ENCODE results near the gene CCNF. TPM values are rescaled to one million over a fixed set of nuclear protein-coding genes. Genes with fewer than 3 reads are reported as not detected.

Gene CCNF
- polyA plus RNA-seq, 2 of the 4 experiments (the other 2 are of a cell fraction), result 6.5 to 14.4 TPM

GRCh38 chr16:2500918-2501750 lies 71.9 kb downstream of the CCNF start (continued):
- no peak for TF ChIP-seq BCL3 (IDR thresholded peaks at IDR 0.05)
- no peak for TF ChIP-seq PBX3 (IDR thresholded peaks at IDR 0.05)
- TF ChIP-seq EHMT2 (IDR thresholded peaks at IDR 0.05; ENCODE audit: low read depth), result no peak
- TF ChIP-seq RNF2 (IDR thresholded peaks at IDR 0.05; ENCODE audit: borderline replicate concordance, low read depth), result no peak
- no peak for TF ChIP-seq RARB (CRISPR knock-in tag; IDR thresholded peaks at IDR 0.05)
- no peak for TF ChIP-seq GATA3 (IDR thresholded peaks at IDR 0.05; ENCODE audit: borderline replicate concordance)
- TF ChIP-seq POLR2AphosphoS2 (conservative IDR thresholded peaks at IDR 0.05; ENCODE audit: low read length), result no peak
- no peak for TF ChIP-seq ELK1 (IDR thresholded peaks at IDR 0.05; ENCODE audit: low read depth, low read length)
- no peak for TF ChIP-seq JUN (IDR thresholded peaks at IDR 0.05)
- no peak for TF ChIP-seq ZNF302 (CRISPR knock-in tag; IDR thresholded peaks at IDR 0.05)
- TF ChIP-seq HEYL (CRISPR knock-in tag; IDR thresholded peaks at IDR 0.05), result no peak
- TF ChIP-seq MYC (IDR thresholded peaks at IDR 0.05; ENCODE audit: borderline replicate concordance, low read length), result no peak
- no peak for TF ChIP-seq JUNB (IDR thresholded peaks at IDR 0.05)
- TF ChIP-seq ZFP36 (IDR thresholded peaks at IDR 0.05; ENCODE audit: borderline replicate concordance, partially characterized antibody), result no peak
- TF ChIP-seq FOSB (CRISPR knock-in tag; IDR thresholded peaks at IDR 0.05), result no peak
- TF ChIP-seq PHF8 (IDR thresholded peaks at IDR 0.05; ENCODE audit: borderline replicate concordance, low read depth), result no peak
- peak; percentile 77 for TF ChIP-seq SMC3 (IDR thresholded peaks at IDR 0.05)
- no peak for TF ChIP-seq REST (IDR thresholded peaks at IDR 0.05)
- no peak for TF ChIP-seq E2F6 (IDR thresholded peaks at IDR 0.05; ENCODE audit: borderline replicate concordance, low read depth)
- TF ChIP-seq TFCP2L1 (CRISPR knock-in tag; IDR thresholded peaks at IDR 0.05), result no peak
- no peak for TF ChIP-seq ZSCAN20 (CRISPR knock-in tag; IDR thresholded peaks at IDR 0.05)
- no peak for TF ChIP-seq NPAS2 (CRISPR knock-in tag; IDR thresholded peaks at IDR 0.05; ENCODE audit: borderline replicate concordance)
- no peak for TF ChIP-seq HES2 (IDR thresholded peaks at IDR 0.05)
- TF ChIP-seq RCOR1 (IDR thresholded peaks at IDR 0.05; ENCODE audit: low read depth, low read length), result no peak
